Lower leg skin (tissue), 4 donors: ENCODE measurements around the gene ATRN. TPM values are rescaled to one million over a fixed set of nuclear protein-coding genes. Genes with fewer than 3 reads are reported as not detected.

Experiments used
- DNase-seq, 2 donors: peaks; one replicate each; pipeline ENCODE4 v3.0.0-alpha.2; 2019; ENCODE audit warnings: low spot score in 2 of 2
- H3K4me3 ChIP-seq: fragments of 200-600 bp; sonication (generic); 2 replicates; pipeline ENCODE4 v1.5.1; 2017; ENCODE audit warnings: mild to moderate bottlenecking, low read depth; ENCODE audit not compliant: poor library complexity, severe bottlenecking
- POLR2A ChIP-seq, 2 donors: fragments of 450-650 bp; IDR thresholded peaks; one replicate each; pipeline ENCODE4 v1.6.1; 2016 to 2017; ENCODE audit warnings: antibody characterized with exemption in 2 of 2, mild to moderate bottlenecking in 1 of 2, moderate library complexity in 1 of 2
- WGBS, 2 donors: methylation state at CpG; one replicate each; pipeline ENCODE4 v1.1.5; 2018; 5-methylcytosine and 5-hydroxymethylcytosine counted together
- intact Hi-C: fragments of 100-400 bp; cut with DNase I; formaldehyde crosslinking; loops from one replicate; pipeline ENCODE4 v1.15.0; 2023; ENCODE audit warnings: low total_unique reads
- total RNA-seq, 4 donors: library from RNA; depleted of rRNA; stranded (reverse); fragments of >200 nt; gene quantifications; one replicate each; pipeline ENCODE4 v1.1.0, GENCODE V29; 2016
- TF ChIP-seq, protein P1 (sequence below), 3 donors: fragments of 450-650 bp; IDR thresholded peaks; one replicate each; pipeline ENCODE4 v1.5.1; 2016; ENCODE audit warnings: antibody characterized with exemption in 3 of 3, mild to moderate bottlenecking in 3 of 3, moderate library complexity in 2 of 3

ATRN gene
- total RNA-seq, 4 donors from 2014 or later, result 18.2 to 34.6 (median 28.4) TPM

DNA sequence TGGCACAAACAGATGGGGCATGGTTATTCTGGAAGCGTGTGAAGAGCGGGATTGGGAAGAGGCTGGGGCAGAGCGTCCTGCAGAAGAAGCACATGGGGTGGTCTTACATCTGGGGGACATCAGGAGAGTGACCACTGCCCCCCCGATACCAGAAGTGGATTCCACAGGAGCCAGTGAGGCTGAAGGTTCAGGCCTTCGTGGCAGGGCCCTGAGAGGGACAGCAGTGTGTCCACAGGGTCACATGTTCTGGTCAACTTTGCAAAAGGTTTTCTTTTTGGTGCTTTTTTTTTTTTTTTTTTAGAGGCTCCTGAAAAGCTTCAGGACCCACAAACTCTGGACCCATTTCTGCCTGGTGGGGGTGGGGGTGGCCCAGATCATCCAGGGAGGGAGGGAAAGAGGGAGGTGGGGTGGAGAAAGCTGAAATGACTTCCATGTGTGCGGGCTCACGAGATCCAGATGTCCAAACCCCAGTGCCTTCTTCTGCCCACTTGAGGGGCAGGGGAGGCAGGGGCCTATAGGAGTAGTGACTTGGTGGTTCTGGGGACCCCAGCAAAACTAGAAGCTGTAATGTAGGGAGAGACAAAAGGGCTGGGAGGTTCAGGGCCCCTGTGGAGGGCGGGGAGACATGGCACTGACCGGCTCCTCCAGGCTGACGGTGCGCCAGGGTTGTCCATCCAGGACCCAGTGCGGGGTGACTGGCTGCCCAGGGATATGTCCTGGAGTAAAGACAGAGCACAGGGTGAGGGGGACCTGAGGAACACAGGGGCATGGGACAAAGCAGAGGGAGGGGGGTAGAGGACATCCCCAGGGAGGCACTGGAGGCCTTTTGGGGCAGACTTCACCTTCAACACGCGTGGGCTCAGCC lies 208.3 kb downstream of the ATRN start:
- DNase-seq, result no peak
- WGBS, 2 donors, result 55 to 59% methylated on average over 14 of the region's 14 CpGs
- intact Hi-C loops, result loop anchor here (10.0 kb wide), 1 partner anchor 406 kb away; no protein-coding TSS in a partner anchor
- no peak overlapping the region for H3K4me3 ChIP-seq
- no peak for TF ChIP-seq POLR2A (IDR thresholded peaks at IDR 0.05)
- TF ChIP-seq, protein P1, sequence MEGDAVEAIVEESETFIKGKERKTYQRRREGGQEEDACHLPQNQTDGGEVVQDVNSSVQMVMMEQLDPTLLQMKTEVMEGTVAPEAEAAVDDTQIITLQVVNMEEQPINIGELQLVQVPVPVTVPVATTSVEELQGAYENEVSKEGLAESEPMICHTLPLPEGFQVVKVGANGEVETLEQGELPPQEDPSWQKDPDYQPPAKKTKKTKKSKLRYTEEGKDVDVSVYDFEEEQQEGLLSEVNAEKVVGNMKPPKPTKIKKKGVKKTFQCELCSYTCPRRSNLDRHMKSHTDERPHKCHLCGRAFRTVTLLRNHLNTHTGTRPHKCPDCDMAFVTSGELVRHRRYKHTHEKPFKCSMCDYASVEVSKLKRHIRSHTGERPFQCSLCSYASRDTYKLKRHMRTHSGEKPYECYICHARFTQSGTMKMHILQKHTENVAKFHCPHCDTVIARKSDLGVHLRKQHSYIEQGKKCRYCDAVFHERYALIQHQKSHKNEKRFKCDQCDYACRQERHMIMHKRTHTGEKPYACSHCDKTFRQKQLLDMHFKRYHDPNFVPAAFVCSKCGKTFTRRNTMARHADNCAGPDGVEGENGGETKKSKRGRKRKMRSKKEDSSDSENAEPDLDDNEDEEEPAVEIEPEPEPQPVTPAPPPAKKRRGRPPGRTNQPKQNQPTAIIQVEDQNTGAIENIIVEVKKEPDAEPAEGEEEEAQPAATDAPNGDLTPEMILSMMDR (IDR thresholded peaks at IDR 0.05), result no peak

DNA sequence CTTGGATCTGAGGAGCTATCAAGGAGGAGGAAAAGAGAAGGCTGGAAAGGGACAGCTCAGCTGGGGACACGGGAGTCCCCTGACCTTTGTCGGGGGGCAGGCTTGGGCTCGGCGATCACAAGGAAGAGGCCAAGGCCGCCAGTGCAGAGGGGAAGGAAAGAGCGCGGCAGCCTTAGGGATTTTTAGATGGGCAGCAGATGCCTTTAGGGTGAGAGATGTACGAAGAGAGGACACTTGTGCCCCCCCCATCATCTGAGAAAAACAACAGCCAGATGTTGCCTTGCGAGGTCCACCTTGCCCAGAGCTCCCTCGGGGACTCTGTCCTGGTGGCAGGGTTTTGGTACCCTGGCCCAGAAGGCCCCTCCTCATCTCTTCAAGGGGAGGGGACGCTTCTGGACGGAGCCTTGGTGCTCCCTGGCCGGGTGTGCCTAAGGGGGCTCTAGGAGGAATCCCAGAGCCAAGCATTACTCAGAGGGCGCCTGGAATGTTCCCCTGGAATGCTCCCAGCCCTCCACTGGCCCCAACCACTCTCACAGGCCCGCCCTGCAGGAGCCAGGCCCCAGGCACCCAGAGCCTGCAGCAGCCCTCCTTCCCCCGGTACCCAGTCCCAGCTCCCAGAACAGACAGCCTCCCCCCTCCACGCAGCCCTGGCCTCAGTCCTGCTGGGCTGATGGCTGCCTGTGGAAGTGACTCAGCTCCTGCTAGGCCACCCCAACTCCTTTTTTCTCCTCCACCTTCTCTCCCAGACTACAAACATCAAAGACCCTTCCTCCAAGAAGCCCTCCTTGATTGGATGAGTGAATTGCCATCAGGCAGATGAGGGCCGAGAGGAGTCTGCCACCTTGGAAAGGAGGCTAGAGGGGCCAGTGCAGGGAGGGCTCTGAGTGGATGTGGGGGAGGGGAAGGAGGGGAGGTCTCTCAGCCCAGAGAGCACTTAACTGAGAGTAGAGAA lies 209.2 kb downstream of the ATRN start:
- TF ChIP-seq, protein P1 (IDR thresholded peaks at IDR 0.05), result no peak
- no peak for TF ChIP-seq POLR2A (IDR thresholded peaks at IDR 0.05)
- no peak overlapping the region for H3K4me3 ChIP-seq
- intact Hi-C loops, result loop anchor here (10.0 kb wide), 1 partner anchor 405 kb away; no protein-coding TSS in a partner anchor
- peak; percentile 41 to 93 for DNase-seq
- 50 to 63% methylated on average over 18 of the region's 18 CpGs for WGBS, 2 donors

DNA sequence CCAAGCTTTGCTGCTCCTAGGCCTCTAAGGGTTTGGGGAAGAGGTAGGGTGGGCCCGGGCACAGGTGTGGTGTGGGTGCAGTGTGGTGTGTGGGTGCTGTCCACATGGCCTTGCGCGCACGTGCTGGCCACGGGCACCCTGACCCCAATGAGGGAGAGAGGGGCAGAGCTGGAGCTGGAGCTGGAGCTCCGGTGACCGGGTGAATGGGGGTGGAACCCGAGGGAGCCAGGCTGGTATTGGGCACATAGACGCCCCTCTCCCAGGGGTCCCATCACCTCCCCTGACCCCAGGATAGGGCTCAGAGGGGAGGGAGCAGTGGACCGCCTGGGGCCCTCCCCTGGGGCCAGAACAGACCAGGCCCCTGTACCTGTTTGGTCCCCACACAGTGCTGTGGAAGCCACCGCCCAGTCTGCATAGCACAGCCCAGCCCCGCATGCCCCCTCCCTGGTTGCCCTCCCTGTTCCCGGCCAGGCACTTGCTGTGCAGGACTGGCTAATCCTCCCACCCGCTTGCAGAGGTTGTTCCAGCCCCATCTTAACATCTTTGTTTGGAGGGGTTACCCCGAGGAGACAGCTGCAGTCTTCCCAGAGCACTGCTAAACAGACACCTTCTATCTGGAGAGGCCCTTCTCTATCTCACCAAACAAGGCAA lies 210.0 kb downstream of the ATRN start:
- intact Hi-C loops, result no loop called here
- WGBS, 2 donors, result 60 to 64% methylated on average over 14 to 15 of the region's 15 CpGs
- no peak for DNase-seq

DNA sequence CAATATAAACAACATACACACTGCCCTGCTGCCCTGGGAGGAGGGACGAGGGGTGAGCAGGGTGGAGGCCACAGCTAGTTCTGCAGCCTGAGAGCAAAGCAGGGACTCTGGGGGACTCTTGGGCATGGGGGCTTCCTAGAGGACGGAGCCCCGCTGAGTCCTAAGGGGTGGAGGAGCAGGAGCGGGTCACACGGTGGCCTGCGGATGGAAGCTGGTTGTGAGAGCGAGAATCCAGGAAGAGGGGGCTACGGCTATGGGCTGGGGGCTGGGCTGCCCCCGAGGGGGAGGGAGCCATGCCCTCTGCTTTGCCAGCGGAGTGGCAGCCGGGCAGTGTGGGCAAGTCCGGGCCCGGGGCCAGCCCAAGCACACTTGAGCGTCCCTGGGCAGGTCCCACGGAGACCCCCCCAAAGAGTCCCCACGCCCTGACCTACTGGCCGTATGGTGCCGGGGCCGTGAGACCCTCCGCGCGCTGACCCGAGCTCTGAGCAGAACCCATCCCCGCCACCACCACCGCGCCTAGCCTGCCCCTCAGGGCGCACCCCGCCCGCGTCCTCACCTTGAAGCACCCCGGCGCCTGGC lies 210.6 kb downstream of the ATRN start:
- intact Hi-C loops, result no loop called here
- TF ChIP-seq, protein P1 (IDR thresholded peaks at IDR 0.05), result no peak
- TF ChIP-seq POLR2A (IDR thresholded peaks at IDR 0.05), result no peak
- H3K4me3 ChIP-seq, result peak overlapping the region; percentile 20

More for the DNA sequence above, 210.0 kb downstream of the ATRN start:
- H3K4me3 ChIP-seq, result peak overlapping the region; percentile 20
- no peak for TF ChIP-seq POLR2A (IDR thresholded peaks at IDR 0.05)
- TF ChIP-seq, protein P1 (IDR thresholded peaks at IDR 0.05), result no peak

More for the DNA sequence above, 210.6 kb downstream of the ATRN start:
- WGBS, 2 donors, result 14 to 28% methylated on average over 12 to 30 of the region's 32 CpGs
- no peak for DNase-seq
